Calu3 (cell line): ENCODE measurements around the gene KIF25. TPM values are rescaled to one million over a fixed set of nuclear protein-coding genes. Genes with fewer than 3 reads are reported as not detected.

Experiments
- BruUV-seq: library from RNA; stranded (reverse); fragments of 400-500 nt; replicated peaks from 2 replicates; lab custom pipeline; 2021; lab: Mats Ljungman, UMichigan
- CTCF ChIA-PET: fragments of 300-600 bp; sonication (Branson Sonifier 250); formaldehyde crosslinking; loops from one replicate; lab custom pipeline; 2022; ENCODE audit warnings: antibody characterized with exemption; lab: Charles Lee
- DNase-seq: peaks from one replicate; pipeline ENCODE4 v3.0.0; 2022
- H3K27ac Mint-ChIP-seq: one replicate; pipeline ENCODE4 v1.8.0; 2022; ENCODE audit warnings: mixed read lengths; ENCODE audit not compliant: unreplicated experiment
- H3K27me3 Mint-ChIP-seq: one replicate; pipeline ENCODE4 v1.8.0; 2022; ENCODE audit warnings: mixed read lengths; ENCODE audit not compliant: unreplicated experiment
- H3K36me3 Mint-ChIP-seq: one replicate; pipeline ENCODE4 v1.8.0; 2022; ENCODE audit warnings: mild to moderate bottlenecking, moderate library complexity, mixed read lengths; ENCODE audit not compliant: insufficient read depth, unreplicated experiment
- H3K4me1 Mint-ChIP-seq: one replicate; pipeline ENCODE4 v1.8.0; 2022; ENCODE audit warnings: mild to moderate bottlenecking, low read depth, mixed read lengths; ENCODE audit not compliant: unreplicated experiment
- H3K4me3 Mint-ChIP-seq: one replicate; pipeline ENCODE4 v1.8.0; 2022; ENCODE audit warnings: mild to moderate bottlenecking, low read depth, moderate library complexity, mixed read lengths; ENCODE audit not compliant: unreplicated experiment
- H3K9me3 Mint-ChIP-seq: one replicate; pipeline ENCODE4 v1.8.0; 2022; ENCODE audit warnings: low read depth, mixed read lengths; ENCODE audit not compliant: unreplicated experiment
- intact Hi-C: fragments of 100-400 bp; cut with micrococcal nuclease; formaldehyde crosslinking; loops from one replicate; pipeline ENCODE4 v1.10.0; 2022; ENCODE audit not compliant: unreplicated experiment
- total RNA-seq: library from RNA; stranded (reverse); gene quantifications from 2 replicates; pipeline ENCODE4 v1.2.3, GENCODE V29; 2022
- TF ChIP-seq, protein P1 (sequence below): fragments of 200-600 bp; IDR thresholded peaks from one replicate; pipeline ENCODE4 v1.8.0; 2022; ENCODE audit warnings: antibody characterized with exemption; ENCODE audit not compliant: unreplicated experiment

The KIF25 gene
- total RNA-seq, 1 experiment from 2014 or later = not detected

DNA sequence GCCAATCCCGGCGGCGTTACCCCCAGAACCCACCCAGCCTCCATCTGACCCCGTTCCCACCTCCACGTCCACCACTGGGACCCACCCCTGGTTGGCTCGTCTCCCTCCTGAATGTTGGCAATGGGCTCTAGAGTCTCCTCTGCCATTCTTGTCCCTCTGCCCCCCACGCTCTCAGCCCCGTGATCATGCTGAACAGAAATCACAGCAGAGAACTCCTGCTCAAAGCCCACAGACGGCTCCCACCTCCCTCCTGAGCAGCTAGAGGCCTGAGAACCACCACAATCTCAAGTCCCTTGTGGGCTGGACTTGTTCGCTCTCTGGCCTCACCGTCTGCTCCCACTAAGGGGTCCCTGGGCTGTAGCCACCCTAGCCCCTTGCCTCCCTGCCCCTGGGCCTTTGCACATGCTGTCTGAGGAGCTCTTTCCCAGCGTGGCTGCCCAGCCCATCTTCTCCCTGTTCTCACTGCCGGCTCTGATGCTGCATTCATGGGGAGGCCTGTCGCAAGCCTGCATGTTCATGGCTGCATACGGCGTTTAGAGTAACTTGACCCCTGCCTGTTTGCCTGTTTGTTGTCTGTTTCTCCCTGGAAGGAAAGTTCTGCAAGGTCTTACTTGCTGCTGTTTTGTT is 92.7 kb downstream of the KIF25 start:
- no TSS peak for BruUV-seq
- no peak overlapping the region for H3K4me3 Mint-ChIP-seq
- H3K27ac Mint-ChIP-seq = no peak overlapping the region
- H3K9me3 Mint-ChIP-seq = no peaks in the 10 kb centered on the region
- H3K4me1 Mint-ChIP-seq = no peaks in the 10 kb centered on the region
- H3K36me3 Mint-ChIP-seq = no peaks in the 10 kb centered on the region
- H3K27me3 Mint-ChIP-seq = peaks cover 75% of the 10 kb centered on the region
- CTCF ChIA-PET = no interaction called here
- DNase-seq = no peak
- intact Hi-C loops = no loop called here
- TF ChIP-seq, protein P1, sequence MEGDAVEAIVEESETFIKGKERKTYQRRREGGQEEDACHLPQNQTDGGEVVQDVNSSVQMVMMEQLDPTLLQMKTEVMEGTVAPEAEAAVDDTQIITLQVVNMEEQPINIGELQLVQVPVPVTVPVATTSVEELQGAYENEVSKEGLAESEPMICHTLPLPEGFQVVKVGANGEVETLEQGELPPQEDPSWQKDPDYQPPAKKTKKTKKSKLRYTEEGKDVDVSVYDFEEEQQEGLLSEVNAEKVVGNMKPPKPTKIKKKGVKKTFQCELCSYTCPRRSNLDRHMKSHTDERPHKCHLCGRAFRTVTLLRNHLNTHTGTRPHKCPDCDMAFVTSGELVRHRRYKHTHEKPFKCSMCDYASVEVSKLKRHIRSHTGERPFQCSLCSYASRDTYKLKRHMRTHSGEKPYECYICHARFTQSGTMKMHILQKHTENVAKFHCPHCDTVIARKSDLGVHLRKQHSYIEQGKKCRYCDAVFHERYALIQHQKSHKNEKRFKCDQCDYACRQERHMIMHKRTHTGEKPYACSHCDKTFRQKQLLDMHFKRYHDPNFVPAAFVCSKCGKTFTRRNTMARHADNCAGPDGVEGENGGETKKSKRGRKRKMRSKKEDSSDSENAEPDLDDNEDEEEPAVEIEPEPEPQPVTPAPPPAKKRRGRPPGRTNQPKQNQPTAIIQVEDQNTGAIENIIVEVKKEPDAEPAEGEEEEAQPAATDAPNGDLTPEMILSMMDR = no peak

DNA sequence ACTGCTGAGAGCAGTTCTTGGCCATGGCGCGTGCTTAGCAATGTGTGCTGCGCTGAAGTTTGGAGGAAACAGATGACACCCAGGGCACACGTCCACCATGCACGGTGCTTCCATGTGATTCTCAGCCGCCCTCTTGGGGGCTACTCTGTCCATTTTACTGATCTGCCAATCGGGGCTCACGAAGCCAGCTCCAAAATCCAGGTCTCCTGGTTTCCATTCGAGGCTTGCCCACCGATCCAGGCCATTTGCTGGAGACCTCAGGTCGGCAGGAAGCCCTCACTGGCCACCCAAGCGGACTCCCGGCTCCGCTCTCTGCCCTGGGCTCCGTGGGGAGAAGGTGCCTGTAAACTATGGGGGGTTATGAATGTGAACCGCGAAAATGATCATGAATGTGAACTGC is 93.2 kb downstream of the KIF25 start:
- TF ChIP-seq, protein P1 = no peak
- CTCF ChIA-PET = no interaction called here
- Mint-ChIP-seq H3K27ac (no peak overlapping the region), H3K4me1 (no peaks in the 10 kb centered on the region), H3K27me3 (peaks cover 75% of the 10 kb centered on the region), H3K36me3 (no peaks in the 10 kb centered on the region), H3K4me3 (no peak overlapping the region), H3K9me3 (no peaks in the 10 kb centered on the region)
- no TSS peak for BruUV-seq
- no peak for DNase-seq
- intact Hi-C loops = no loop called here

DNA sequence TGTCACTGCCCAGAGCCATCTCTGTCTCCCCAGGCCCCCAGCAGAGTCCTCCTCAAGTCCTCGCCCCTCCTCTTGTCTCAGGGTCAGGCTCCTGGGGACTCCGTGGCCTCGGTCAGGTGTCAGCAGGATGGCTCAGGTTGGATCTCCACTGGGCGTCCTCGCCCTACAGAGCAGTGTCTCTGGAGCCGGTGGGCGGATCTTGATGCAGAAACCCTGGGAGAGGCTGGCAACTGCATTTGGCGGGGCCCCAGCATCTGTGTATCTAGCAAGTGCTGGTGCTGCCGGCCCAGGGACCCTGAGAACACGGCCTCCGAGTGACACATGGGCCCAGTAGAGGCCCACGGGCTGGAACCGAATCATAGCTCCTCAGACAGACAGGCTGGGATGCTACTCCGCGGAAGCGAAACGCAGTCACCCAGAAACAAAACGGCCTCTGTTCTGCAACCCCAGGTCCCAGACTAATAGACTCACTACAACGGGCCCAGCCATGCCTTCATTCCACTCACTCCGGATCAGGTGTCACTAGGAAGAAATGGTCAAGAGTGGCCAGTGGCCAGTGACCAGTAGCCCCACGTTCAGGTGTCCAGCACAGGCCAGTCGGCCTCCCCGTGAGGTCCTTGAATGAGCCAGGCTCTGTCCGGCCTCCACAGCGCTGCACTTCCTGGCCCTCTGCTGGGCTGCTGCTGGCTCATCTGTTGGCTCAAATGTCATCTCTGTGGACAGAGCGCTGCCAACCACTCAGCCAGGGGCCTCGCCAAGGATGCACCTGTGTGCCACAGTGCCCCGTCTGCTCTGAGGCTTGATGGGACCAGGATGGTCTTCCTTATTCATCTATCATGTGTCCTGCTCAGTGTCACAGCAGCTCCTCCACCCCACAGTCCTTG is 94.2 kb downstream of the KIF25 start:
- no peaks in the 10 kb centered on the region for H3K9me3 Mint-ChIP-seq
- no peaks in the 10 kb centered on the region for H3K4me1 Mint-ChIP-seq
- no peak overlapping the region for H3K4me3 Mint-ChIP-seq
- H3K27ac Mint-ChIP-seq = no peak overlapping the region
- H3K27me3 Mint-ChIP-seq = peaks cover 67% of the 10 kb centered on the region
- H3K36me3 Mint-ChIP-seq = no peaks in the 10 kb centered on the region
- CTCF ChIA-PET = no interaction called here
- TF ChIP-seq, protein P1 = no peak
- no peak for DNase-seq
- BruUV-seq = no TSS peak
- intact Hi-C loops = no loop called here

DNA sequence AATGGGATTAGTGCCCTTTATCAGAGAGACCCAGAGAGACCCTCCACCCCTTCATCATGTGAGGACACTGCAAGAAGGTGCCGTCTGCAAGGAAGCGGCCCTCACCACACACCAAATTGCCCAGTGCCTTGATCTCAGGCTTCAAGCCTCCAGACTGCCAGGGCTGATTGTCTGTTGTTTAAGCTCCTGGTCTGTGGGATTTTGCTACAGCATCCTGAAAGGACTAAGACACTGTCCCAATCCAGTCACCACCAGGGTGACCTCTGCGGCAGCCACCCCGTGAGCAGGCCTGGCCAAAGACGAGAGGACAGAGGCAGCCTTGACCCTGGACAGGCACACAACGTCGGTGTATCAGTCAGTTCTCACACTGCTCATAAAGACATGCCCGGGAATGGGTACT is 95.1 kb downstream of the KIF25 start:
- Mint-ChIP-seq H3K4me3 (no peak overlapping the region), H3K4me1 (no peaks in the 10 kb centered on the region), H3K36me3 (no peaks in the 10 kb centered on the region), H3K27me3 (peaks cover 63% of the 10 kb centered on the region), H3K27ac (no peak overlapping the region), H3K9me3 (no peaks in the 10 kb centered on the region)
- TF ChIP-seq, protein P1 = no peak
- no TSS peak for BruUV-seq
- intact Hi-C loops = no loop called here
- DNase-seq = no peak
- CTCF ChIA-PET = no interaction called here
